Lung (tissue), 12 donors: ENCODE data around the gene SYT13. TPM values are rescaled to one million over a fixed set of nuclear protein-coding genes. Genes with fewer than 3 reads are reported as not detected.

Experiments used
- ATAC-seq: fragments of 200-7000 bp; cut with Tn5 transposase; one replicate; pipeline ENCODE4 v1.9.1; 2020; ENCODE audit warnings: moderate number of reproducible peaks; ENCODE audit not compliant: insufficient read depth, low FRiP score
- DNase-seq, 3 donors: peaks; one replicate each; pipeline ENCODE4 v3.0.0-alpha.2; 2013 to 2017
- H3K27ac ChIP-seq, 2 donors: one replicate each; pipeline ENCODE4 v1.5.1; 2013; ENCODE audit warnings: mild to moderate bottlenecking in 2 of 2, moderate library complexity in 2 of 2, control low read depth in 1 of 2, inconsistent platforms in 1 of 2, low read depth in 1 of 2, low read length in 1 of 2
- H3K27me3 ChIP-seq, 3 donors: one replicate each; pipeline ENCODE4 v1.5.1; 2013; ENCODE audit warnings: low read length in 2 of 3; ENCODE audit not compliant: control insufficient read depth in 3 of 3, insufficient read depth in 3 of 3
- H3K36me3 ChIP-seq, 4 donors: one replicate each; pipeline ENCODE4 v1.5.1; 2013; ENCODE audit warnings: low read length in 4 of 4, mild to moderate bottlenecking in 1 of 4, moderate library complexity in 1 of 4; ENCODE audit not compliant: control insufficient read depth in 4 of 4, insufficient read depth in 4 of 4
- H3K4me1 ChIP-seq, 5 donors: one replicate each; pipeline ENCODE4 v1.5.1; 2013; ENCODE audit warnings: low read length in 5 of 5, mild to moderate bottlenecking in 2 of 5, moderate library complexity in 1 of 5; ENCODE audit not compliant: control insufficient read depth in 5 of 5, insufficient read depth in 5 of 5
- H3K4me3 ChIP-seq: one replicate; pipeline ENCODE4 v1.5.1; 2013; ENCODE audit warnings: mild to moderate bottlenecking, control low read depth, moderate library complexity
- H3K9ac ChIP-seq, 2 donors: one replicate each; pipeline ENCODE4 v1.5.1; 2013; ENCODE audit warnings: low read length in 2 of 2, control low read depth in 1 of 2; ENCODE audit not compliant: insufficient read depth in 1 of 2
- H3K9me3 ChIP-seq, 4 donors: one replicate each; pipeline ENCODE4 v1.5.1; 2013; ENCODE audit warnings: low read length in 3 of 4, mild to moderate bottlenecking in 1 of 4, moderate library complexity in 1 of 4; ENCODE audit not compliant: control insufficient read depth in 4 of 4, insufficient read depth in 3 of 4
- WGBS, 2 donors: extraction: QIAGEN DNeasy Blood & Tissue Kit; methylation state at CpG; one replicate each; pipeline ENCODE4 v1.1.7; 2013; 5-methylcytosine and 5-hydroxymethylcytosine counted together
- polyA plus RNA-seq, 2 donors: library from polyadenylated mRNA; stranded (reverse); fragments of 200-250 nt; gene quantifications; one replicate each; pipeline ENCODE4 v1.2.1, GENCODE V29; 2013
- total RNA-seq, 2 donors: library from RNA; depleted of rRNA in 1 of 2; stranded (reverse); fragments of >200 nt in 1 of 2; gene quantifications; one replicate each; pipeline ENCODE4 v1.2.1, GENCODE V29; 2014 to 2021
- TF ChIP-seq, protein P1 (sequence below): IDR thresholded peaks from 2 replicates; pipeline ENCODE4 v1.5.1; 2012; ENCODE audit warnings: mild to moderate bottlenecking; ENCODE audit errors: control extremely low read depth, extremely low read depth
- donor health status: control.
- donor health status: control.
- donor health status: Bipolar disorder and iron deficiency.
- donor health status: healthy.
- donor health status: DM: yes; HTN: yes; CAD: no.

The SYT13 gene
- total and polyA plus RNA-seq, 4 donors: 0.06 to 6.2 (median 0.16) TPM

DNA sequence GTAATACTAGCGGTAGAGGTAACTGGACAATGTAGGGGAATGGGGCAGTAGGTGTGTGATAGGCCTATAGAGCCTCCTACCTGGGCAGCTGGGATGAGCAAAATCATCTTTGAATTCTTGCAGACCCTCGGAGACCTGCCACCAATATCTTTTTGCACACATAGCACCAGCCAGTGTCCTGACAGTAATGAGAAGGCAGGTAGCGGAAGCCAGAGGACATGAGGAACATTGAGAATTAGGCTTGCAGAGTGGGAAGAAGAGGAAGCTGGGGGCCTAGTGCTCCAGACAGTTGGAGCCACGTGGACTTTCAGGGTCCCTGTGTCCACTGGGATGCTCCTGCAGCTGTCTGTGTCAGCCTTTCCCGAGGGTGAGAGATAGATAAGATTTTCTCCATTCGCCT, 17.2 kb upstream of the SYT13 start:
- TF ChIP-seq, protein P1, sequence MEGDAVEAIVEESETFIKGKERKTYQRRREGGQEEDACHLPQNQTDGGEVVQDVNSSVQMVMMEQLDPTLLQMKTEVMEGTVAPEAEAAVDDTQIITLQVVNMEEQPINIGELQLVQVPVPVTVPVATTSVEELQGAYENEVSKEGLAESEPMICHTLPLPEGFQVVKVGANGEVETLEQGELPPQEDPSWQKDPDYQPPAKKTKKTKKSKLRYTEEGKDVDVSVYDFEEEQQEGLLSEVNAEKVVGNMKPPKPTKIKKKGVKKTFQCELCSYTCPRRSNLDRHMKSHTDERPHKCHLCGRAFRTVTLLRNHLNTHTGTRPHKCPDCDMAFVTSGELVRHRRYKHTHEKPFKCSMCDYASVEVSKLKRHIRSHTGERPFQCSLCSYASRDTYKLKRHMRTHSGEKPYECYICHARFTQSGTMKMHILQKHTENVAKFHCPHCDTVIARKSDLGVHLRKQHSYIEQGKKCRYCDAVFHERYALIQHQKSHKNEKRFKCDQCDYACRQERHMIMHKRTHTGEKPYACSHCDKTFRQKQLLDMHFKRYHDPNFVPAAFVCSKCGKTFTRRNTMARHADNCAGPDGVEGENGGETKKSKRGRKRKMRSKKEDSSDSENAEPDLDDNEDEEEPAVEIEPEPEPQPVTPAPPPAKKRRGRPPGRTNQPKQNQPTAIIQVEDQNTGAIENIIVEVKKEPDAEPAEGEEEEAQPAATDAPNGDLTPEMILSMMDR: no peak
- peaks cover 0 to 6% (median 0%) of the 10 kb centered on the region in 5 donors for H3K4me1 ChIP-seq
- no peaks in the 10 kb centered on the region for H3K27me3 ChIP-seq
- H3K27ac ChIP-seq: no peak overlapping the region
- WGBS, 2 donors: 90% methylated on average over 6 of the region's 6 CpGs
- H3K4me3 ChIP-seq: no peak overlapping the region
- H3K36me3 ChIP-seq: no peaks in the 10 kb centered on the region
- ATAC-seq (no peak), DNase-seq (no peak)
- H3K9me3 ChIP-seq: no peaks in the 10 kb centered on the region
- no peak overlapping the region for H3K9ac ChIP-seq

DNA sequence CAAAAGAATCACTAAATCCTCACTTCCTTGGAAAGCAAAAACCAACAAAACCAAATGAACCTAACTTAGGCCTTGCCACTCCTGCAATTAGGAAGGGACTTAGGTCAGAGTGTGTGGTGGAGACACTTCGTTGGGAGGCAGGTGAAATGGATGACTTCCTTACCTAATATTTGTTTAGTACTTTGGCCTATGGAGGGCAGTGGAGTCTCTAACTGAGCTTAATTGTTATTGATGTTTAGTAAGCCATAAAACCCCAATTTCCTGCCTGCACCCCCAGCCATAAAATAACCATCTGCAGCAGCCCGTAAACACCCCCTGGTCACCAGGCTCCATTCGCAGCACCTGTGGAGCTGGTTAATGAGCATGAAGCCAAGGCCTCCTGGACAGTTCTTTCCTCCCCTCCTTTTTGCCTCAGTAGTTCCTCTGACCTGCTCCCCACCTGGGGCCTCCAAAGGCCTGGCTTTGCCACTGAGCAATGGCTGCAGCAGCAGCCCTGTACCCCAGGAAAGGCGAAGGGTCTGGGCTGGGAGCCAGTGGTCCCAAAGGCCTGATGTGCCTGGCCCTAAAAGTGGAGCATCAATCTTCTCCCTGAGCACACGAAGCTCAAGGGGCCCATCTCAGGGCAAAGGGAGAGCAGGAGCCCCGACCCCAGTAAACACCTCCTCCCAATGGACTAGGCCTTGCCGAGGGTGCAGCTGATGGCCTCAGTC, 15.6 kb upstream of the SYT13 start:
- Histone ChIP-seq H3K27ac (no peak overlapping the region), H3K4me3 (no peak overlapping the region), H3K9ac (no peak overlapping the region), H3K4me1 (peaks cover 0 to 5% (median 0%) of the 10 kb centered on the region in 5 donors), H3K27me3 (no peaks in the 10 kb centered on the region), H3K36me3 (no peaks in the 10 kb centered on the region), H3K9me3 (no peaks in the 10 kb centered on the region)
- no peak for DNase-seq
- ATAC-seq: no peak
- WGBS, 2 donors: 82 to 91% methylated on average over 7 of the region's 7 CpGs
- TF ChIP-seq, protein P1: no peak

DNA sequence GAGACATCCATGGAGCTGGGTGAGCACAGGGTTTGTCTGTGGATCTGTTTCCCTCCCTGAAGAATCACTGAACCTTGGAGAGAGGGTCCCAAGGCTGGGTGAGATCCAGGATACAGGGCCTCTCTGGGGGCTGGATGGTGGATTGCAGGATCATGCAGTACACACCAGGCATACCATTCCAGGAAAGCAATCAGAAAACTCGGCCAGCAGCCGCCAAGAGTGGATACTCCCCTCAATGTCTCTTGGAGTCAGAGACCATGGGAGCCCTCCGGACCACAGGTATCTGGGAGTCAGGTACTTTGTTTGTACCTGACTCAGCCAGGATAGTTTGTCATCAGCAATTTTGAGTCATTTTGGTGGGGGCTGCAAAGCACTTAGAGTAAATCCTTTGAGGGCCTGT, 14.6 kb upstream of the SYT13 start:
- 92 to 95% methylated on average over 3 of the region's 3 CpGs for WGBS, 2 donors
- H3K27me3 ChIP-seq: no peaks in the 10 kb centered on the region
- TF ChIP-seq, protein P1: no peak
- no peaks in the 10 kb centered on the region for H3K4me1 ChIP-seq
- H3K27ac ChIP-seq: no peak overlapping the region
- H3K4me3 ChIP-seq: no peak overlapping the region
- DNase-seq: no peak
- H3K9ac ChIP-seq: no peak overlapping the region
- no peaks in the 10 kb centered on the region for H3K36me3 ChIP-seq
- ATAC-seq: no peak
- no peaks in the 10 kb centered on the region for H3K9me3 ChIP-seq

DNA sequence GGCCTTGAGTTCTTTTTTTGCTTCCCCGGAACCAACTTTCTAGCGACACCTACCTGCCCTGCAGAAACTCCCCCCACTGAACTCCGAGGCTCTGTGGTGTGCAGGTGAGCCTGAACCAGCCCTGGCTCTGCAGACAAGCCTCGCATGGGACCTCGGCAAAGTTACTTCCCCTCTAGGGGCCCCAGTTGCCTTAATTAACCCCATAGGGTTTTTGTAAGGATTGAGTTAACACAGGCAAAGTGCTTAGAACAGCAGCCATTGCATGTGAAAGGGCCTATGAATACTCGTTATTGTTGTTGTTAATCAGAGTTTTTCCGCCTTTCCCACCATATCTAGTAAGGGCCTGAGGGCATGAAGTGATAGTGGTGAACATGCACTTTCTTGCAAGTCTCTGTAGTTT, 12.6 kb upstream of the SYT13 start:
- no peaks in the 10 kb centered on the region for H3K4me1 ChIP-seq
- WGBS, 2 donors: 48 to 52% methylated on average over 7 of the region's 7 CpGs
- TF ChIP-seq, protein P1: no peak
- ATAC-seq (no peak), DNase-seq (no peak)
- H3K4me3 ChIP-seq: no peak overlapping the region
- H3K9ac ChIP-seq: no peak overlapping the region
- H3K36me3 ChIP-seq: no peaks in the 10 kb centered on the region
- no peak overlapping the region for H3K27ac ChIP-seq
- no peaks in the 10 kb centered on the region for H3K27me3 ChIP-seq
- H3K9me3 ChIP-seq: no peaks in the 10 kb centered on the region
